OCI-LY1 (cell line): ENCODE measurements around the gene GABRG3.

Experiments used
- H2AFZ ChIP-seq: fragments of 200-600 bp; sonication (generic), shearing (Covaris generic); 2 replicates; pipeline ENCODE4 v1.6.0; 2014; ENCODE audit warnings: antibody characterized with exemption, mild to moderate bottlenecking, low read length
- H3F3A ChIP-seq: fragments of 200-600 bp; sonication (generic), shearing (Covaris generic); 2 replicates; pipeline ENCODE4 v1.6.0; 2014; ENCODE audit warnings: mild to moderate bottlenecking, antibody characterized with exemption, low read length, moderate library complexity; ENCODE audit not compliant: insufficient read depth
- H3K27ac ChIP-seq: fragments of 200-600 bp; sonication (generic); 2 replicates; pipeline ENCODE4 v1.5.1; 2014; ENCODE audit warnings: low read length, mixed run types, mild to moderate bottlenecking, low read depth; ENCODE audit not compliant: poor library complexity, severe bottlenecking
- H3K27me3 ChIP-seq: fragments of 200-600 bp; sonication (generic); 2 replicates; pipeline ENCODE4 v1.6.0; 2014; ENCODE audit warnings: antibody characterized with exemption, mild to moderate bottlenecking, low read length, moderate library complexity; ENCODE audit not compliant: insufficient read depth
- H3K36me3 ChIP-seq: fragments of 200-600 bp; sonication (generic); 2 replicates; pipeline ENCODE4 v1.6.1; 2014; ENCODE audit warnings: mild to moderate bottlenecking, antibody characterized with exemption, low read length, moderate library complexity, mixed read lengths; ENCODE audit not compliant: insufficient read depth
- H3K4me1 ChIP-seq: fragments of 200-600 bp; sonication (generic); 2 replicates; pipeline ENCODE4 v1.5.1; 2014; ENCODE audit warnings: mild to moderate bottlenecking, low read length, moderate library complexity; ENCODE audit not compliant: insufficient read depth, severe bottlenecking
- H3K4me2 ChIP-seq: fragments of 200-600 bp; sonication (generic), shearing (Covaris generic); 2 replicates; pipeline ENCODE4 v1.6.1; 2014; ENCODE audit warnings: low read length
- H3K4me3 ChIP-seq: fragments of 200-600 bp; sonication (generic); 2 replicates; pipeline ENCODE4 v1.5.1; 2014; ENCODE audit warnings: low read length, low read depth, mild to moderate bottlenecking, mixed read lengths; ENCODE audit not compliant: poor library complexity, severe bottlenecking
- H3K79me2 ChIP-seq: fragments of 200-600 bp; shearing (Covaris generic); 2 replicates; pipeline ENCODE4 v1.6.1; 2016; ENCODE audit warnings: mixed run types, low read length, mixed read lengths; ENCODE audit not compliant: insufficient read depth
- H3K9ac ChIP-seq: fragments of 200-600 bp; sonication (generic), shearing (Covaris generic); 2 replicates; pipeline ENCODE4 v1.6.1; 2014; ENCODE audit warnings: mild to moderate bottlenecking, low read length, mixed read lengths
- H3K9me2 ChIP-seq: fragments of 200-600 bp; sonication (generic), shearing (Covaris generic); 2 replicates; pipeline ENCODE4 v1.6.1; 2014; ENCODE audit warnings: low read depth, mild to moderate bottlenecking, low read length, mixed read lengths
- H3K9me3 ChIP-seq: fragments of 200-600 bp; shearing (Covaris generic); 2 replicates; pipeline ENCODE4 v1.6.1; 2014; ENCODE audit warnings: low read length, mixed read lengths
- H4K20me1 ChIP-seq: fragments of 200-600 bp; sonication (generic), shearing (Covaris generic); 2 replicates; pipeline ENCODE4 v1.6.0; 2016; ENCODE audit warnings: mild to moderate bottlenecking, low read length; ENCODE audit not compliant: insufficient read depth
- CTCF ChIP-seq: fragments of 200-600 bp; sonication (generic), shearing (Covaris generic); IDR thresholded peaks from 2 replicates; pipeline ENCODE4 v1.5.1; 2017; ENCODE audit warnings: mild to moderate bottlenecking, antibody characterized with exemption, low read length, moderate library complexity, mixed read lengths
- EZH2 ChIP-seq: fragments of 200-600 bp; sonication (generic), shearing (Covaris generic); IDR thresholded peaks from 2 replicates; pipeline ENCODE4 v1.8.0; 2017; ENCODE audit warnings: borderline replicate concordance, mixed run types, mild to moderate bottlenecking, antibody characterized with exemption, low read length, moderate library complexity, mixed read lengths

The GABRG3 gene

GRCh38 chr15:27214032-27214431, 243.1 kb downstream of the GABRG3 start:
- H3K9ac ChIP-seq: no peak overlapping the region
- no peaks in the 10 kb centered on the region for H3K27me3 ChIP-seq
- no peaks in the 10 kb centered on the region for H3K9me2 ChIP-seq
- no peaks in the 10 kb centered on the region for H3K79me2 ChIP-seq
- no peaks in the 10 kb centered on the region for H3F3A ChIP-seq
- H3K4me2 ChIP-seq: no peak overlapping the region
- no peaks in the 10 kb centered on the region for H3K36me3 ChIP-seq
- no peak overlapping the region for H3K4me3 ChIP-seq
- no peaks in the 10 kb centered on the region for H3K4me1 ChIP-seq
- TF ChIP-seq CTCF (no peak), EZH2 (no peak)
- H3K9me3 ChIP-seq: no peaks in the 10 kb centered on the region
- no peak overlapping the region for H3K27ac ChIP-seq
- no peaks in the 10 kb centered on the region for H4K20me1 ChIP-seq
- no peak overlapping the region for H2AFZ ChIP-seq

- Histone ChIP-seq H3K27me3 (no peaks in the 10 kb centered on the region), H3K4me1 (no peaks in the 10 kb centered on the region), H3K9me3 (no peaks in the 10 kb centered on the region), H3F3A (no peaks in the 10 kb centered on the region), H3K4me3 (no peak overlapping the region), H4K20me1 (no peaks in the 10 kb centered on the region), H2AFZ (no peak overlapping the region), H3K9me2 (no peaks in the 10 kb centered on the region), H3K27ac (no peak overlapping the region), H3K79me2 (no peaks in the 10 kb centered on the region), H3K36me3 (no peaks in the 10 kb centered on the region), H3K4me2 (no peak overlapping the region), H3K9ac (no peak overlapping the region)
- no peak for TF ChIP-seq EZH2
- no peak for TF ChIP-seq CTCF
These were observed 244.0 kb downstream of the GABRG3 start for GRCh38 chr15:27214961-27215360.

- H3K9me2 ChIP-seq: no peaks in the 10 kb centered on the region
- H3K36me3 ChIP-seq: no peaks in the 10 kb centered on the region
- no peaks in the 10 kb centered on the region for H3K79me2 ChIP-seq
- H2AFZ ChIP-seq: no peak overlapping the region
- no peaks in the 10 kb centered on the region for H3F3A ChIP-seq
- no peak overlapping the region for H3K27ac ChIP-seq
- no peak for TF ChIP-seq CTCF
- no peak for TF ChIP-seq EZH2
- no peak overlapping the region for H3K9ac ChIP-seq
- no peaks in the 10 kb centered on the region for H3K4me1 ChIP-seq
- no peaks in the 10 kb centered on the region for H4K20me1 ChIP-seq
- H3K9me3 ChIP-seq: no peaks in the 10 kb centered on the region
- no peak overlapping the region for H3K4me3 ChIP-seq
- H3K4me2 ChIP-seq: no peak overlapping the region
- H3K27me3 ChIP-seq: no peaks in the 10 kb centered on the region
These were observed 247.4 kb downstream of the GABRG3 start for GRCh38 chr15:27218426-27218825.
